22Rv1 (cell line): ENCODE measurements around the gene USP13.

ENCODE experiments used
- H3K27ac ChIP-seq: fragments of 450-650 bp; 2 replicates; pipeline ENCODE4 v1.5.1; 2017
- CTCF ChIP-seq: fragments of 450-650 bp; IDR thresholded peaks from 2 replicates; pipeline ENCODE4 v1.5.1; 2017; ENCODE audit warnings: mild to moderate bottlenecking
- ZFX ChIP-seq: fragments of 450-650 bp; IDR thresholded peaks from 2 replicates; pipeline ENCODE4 v1.6.1; 2017; ENCODE audit warnings: antibody characterized with exemption, borderline replicate concordance

Gene USP13

DNA sequence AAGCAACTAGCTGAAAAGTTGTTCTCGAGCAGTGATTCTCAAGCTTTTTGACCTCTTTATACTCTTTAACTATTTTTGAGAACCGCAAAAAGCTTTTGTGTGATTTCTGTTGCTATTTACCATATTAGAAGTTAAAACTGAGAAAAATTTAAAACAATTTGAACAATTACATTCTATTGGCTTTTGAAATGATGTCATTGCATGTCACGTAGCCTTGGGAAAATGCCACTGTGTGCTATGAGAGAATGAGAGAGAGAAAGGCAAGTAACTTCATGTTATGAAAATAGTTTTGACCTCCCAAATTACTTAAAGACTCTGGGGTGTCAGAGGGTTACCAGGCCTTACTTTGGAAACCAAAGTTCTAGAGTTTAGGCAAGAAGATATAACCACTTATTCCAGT lies 8.0 kb downstream of the USP13 start:
- no peak for TF ChIP-seq ZFX
- no peak for TF ChIP-seq CTCF
- H3K27ac ChIP-seq = no peak overlapping the region

DNA sequence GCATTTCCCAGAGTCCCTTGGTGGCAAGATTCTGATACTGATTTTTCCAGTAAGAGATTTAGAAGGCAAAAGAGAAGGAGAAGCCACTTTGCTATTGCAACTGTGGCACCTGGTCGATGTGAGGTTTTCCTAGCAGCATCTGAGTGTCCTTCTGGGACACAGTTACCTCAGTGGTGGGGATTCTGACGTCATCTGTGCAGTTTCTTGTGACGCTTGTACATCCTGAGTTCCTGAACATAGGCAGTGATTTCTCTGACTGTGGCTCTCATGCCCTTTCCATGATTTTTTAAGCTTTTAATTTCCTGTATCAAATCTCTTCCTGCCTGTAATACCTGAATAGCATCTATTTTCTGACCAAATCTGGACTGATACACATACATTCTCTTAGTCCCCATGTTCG lies 8.9 kb downstream of the USP13 start:
- TF ChIP-seq ZFX (no peak), CTCF (no peak)
- H3K27ac ChIP-seq = no peak overlapping the region

GRCh38 chr3:179663093-179663492 lies 10.3 kb downstream of the USP13 start:
- no peak overlapping the region for H3K27ac ChIP-seq
- TF ChIP-seq CTCF (no peak), ZFX (no peak)

GRCh38 chr3:179666030-179666429 lies 13.2 kb downstream of the USP13 start:
- TF ChIP-seq ZFX = no peak
- no peak overlapping the region for H3K27ac ChIP-seq

- no peak overlapping the region for H3K27ac ChIP-seq
- TF ChIP-seq ZFX (no peak), CTCF (no peak)
Observed at GRCh38 chr3:179666436-179667035, 13.7 kb downstream of the USP13 start.

DNA sequence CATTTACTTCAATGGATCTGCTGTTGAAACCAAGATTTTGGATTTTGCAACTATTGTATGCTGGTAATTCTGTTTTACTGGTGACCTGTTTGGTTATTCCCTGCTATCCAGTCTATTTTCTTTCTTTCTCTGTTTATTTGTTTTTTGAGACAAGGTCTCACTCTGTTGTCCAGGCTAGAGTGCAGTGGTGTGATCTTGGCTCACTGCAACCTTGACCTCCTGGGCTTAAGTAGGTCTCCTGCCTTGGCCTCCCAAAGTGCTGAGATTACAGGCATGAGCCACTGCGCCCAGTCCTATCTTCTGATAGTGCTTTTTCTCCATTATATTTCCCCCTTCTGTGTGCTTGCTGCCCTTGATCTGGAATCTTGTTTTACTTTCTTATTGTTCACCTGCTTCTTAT lies 15.6 kb downstream of the USP13 start:
- TF ChIP-seq ZFX (no peak), CTCF (no peak)
- no peak overlapping the region for H3K27ac ChIP-seq

DNA sequence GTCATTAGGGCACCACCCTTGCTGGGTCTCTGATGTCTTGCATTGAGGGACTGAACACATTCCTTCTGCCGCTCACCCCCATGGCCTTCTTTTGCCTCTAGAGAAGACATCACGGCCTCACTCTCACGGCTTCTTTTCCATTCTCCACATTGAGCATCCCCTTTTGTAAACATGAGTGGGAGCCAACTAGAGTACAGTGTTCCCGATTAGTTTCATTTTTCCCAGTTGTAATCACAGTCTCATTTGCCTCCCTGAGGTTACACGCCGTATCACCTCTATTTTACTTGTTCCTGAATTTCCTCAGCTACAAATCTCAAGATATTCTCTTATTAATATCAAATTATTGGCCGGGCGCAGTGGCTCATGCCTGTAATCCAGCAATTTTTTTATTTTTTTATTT lies 17.5 kb downstream of the USP13 start:
- TF ChIP-seq CTCF = no peak
- no peak for TF ChIP-seq ZFX
- no peak overlapping the region for H3K27ac ChIP-seq

- H3K27ac ChIP-seq = no peak overlapping the region
- TF ChIP-seq CTCF (no peak), ZFX (no peak)
Observed at GRCh38 chr3:179671309-179671708, 18.5 kb downstream of the USP13 start.
